HUES48 (cell line): Measurements from ENCODE around the gene OR2AJ1.

Experiments used
- H3K27ac ChIP-seq: one replicate; pipeline ENCODE4 v1.7.0; 2013; ENCODE audit warnings: low read depth, low read length, inconsistent platforms
- H3K27me3 ChIP-seq: 2 replicates; pipeline ENCODE4 v1.6.1; 2013; ENCODE audit warnings: mild to moderate bottlenecking, low read length; ENCODE audit not compliant: control insufficient read depth, insufficient read depth
- H3K36me3 ChIP-seq: 2 replicates; pipeline ENCODE4 v1.6.1; 2013; ENCODE audit warnings: low read length; ENCODE audit not compliant: control insufficient read depth, insufficient read depth
- H3K4me1 ChIP-seq: 2 replicates; pipeline ENCODE4 v1.6.1; 2013; ENCODE audit warnings: mild to moderate bottlenecking, low read length; ENCODE audit not compliant: control insufficient read depth, insufficient read depth
- H3K4me3 ChIP-seq: 2 replicates; pipeline ENCODE4 v1.5.1; 2013; ENCODE audit warnings: mild to moderate bottlenecking, low read depth, low read length
- H3K9ac ChIP-seq: 2 replicates; pipeline ENCODE4 v1.6.1; 2013; ENCODE audit warnings: mild to moderate bottlenecking, low read depth, low read length, moderate library complexity
- H3K9me3 ChIP-seq: 2 replicates; pipeline ENCODE4 v1.6.1; 2013; ENCODE audit warnings: low read length; ENCODE audit not compliant: control insufficient read depth, insufficient read depth

The OR2AJ1 gene, protein sequence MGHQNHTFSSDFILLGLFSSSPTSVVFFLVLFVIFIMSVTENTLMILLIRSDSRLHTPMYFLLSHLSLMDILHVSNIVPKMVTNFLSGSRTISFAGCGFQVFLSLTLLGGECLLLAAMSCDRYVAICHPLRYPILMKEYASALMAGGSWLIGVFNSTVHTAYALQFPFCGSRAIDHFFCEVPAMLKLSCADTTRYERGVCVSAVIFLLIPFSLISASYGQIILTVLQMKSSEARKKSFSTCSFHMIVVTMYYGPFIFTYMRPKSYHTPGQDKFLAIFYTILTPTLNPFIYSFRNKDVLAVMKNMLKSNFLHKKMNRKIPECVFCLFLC

DNA sequence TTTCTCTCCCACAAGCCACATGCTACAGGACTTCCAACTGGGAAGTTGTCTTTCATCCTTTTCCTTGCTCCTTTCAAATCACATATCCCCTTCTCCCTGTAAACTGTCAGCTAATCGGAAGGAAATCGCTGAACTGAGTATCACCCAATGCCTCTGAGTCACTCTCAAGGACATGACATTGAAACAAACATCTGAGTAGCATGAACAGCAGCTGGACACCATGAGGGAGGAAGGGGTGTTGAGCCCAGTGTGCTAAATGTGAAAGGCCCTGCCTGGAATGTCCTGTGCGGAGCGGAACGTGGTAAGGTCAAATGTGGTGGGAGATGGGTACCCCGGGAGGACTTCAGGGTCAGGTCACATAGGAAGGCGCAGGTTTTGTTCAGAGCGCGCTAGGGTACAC, at the start of gene OR2AJ1:
Gene OR2AJ1, plus strand, starts transcription at position 22 of the 400 bp plus-strand sequence. CDS start 8,880 bp downstream, outside the sequence.
- Histone ChIP-seq H3K27me3 (no peaks in the 10 kb centered on the region), H3K9ac (no peak within 1 kb of the TSS), H3K4me1 (no peaks in the 10 kb centered on the region), H3K36me3 (no peaks in the 10 kb centered on the region), H3K4me3 (no peak within 1 kb of the TSS), H3K27ac (no peak within 1 kb of the TSS), H3K9me3 (peaks cover 81% of the 10 kb centered on the region)

DNA sequence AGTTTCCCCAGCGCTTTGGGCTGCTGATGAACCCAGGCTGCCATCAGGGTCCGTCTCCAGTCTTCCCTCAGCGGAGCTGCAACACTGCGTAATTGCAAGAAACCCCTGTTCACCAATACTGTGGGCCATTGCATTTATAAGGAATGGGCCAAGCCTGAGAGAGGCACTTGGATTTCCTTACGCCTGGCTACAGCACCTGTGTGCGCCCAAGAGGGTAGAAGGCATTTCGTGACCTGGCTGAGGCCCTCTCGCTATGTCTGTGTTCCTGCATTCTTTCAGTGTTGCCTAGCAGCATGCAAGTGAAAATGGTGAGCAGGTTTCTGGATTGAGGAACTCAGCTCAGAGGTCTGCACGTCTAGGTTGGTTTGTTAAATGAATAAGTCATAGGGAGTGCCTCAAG, 41.3 kb upstream of the OR2AJ1 start:
- Histone ChIP-seq H3K36me3 (no peaks in the 10 kb centered on the region), H3K9me3 (peaks cover 33% of the 10 kb centered on the region), H3K4me1 (no peaks in the 10 kb centered on the region), H3K9ac (no peak overlapping the region), H3K27ac (no peak overlapping the region), H3K4me3 (no peak overlapping the region), H3K27me3 (no peaks in the 10 kb centered on the region)

GRCh38 chr1:247884797-247885413, 39.8 kb upstream of the OR2AJ1 start:
- peaks cover 22% of the 10 kb centered on the region for H3K9me3 ChIP-seq
- H3K27ac ChIP-seq = no peak overlapping the region
- H3K36me3 ChIP-seq = no peaks in the 10 kb centered on the region
- H3K27me3 ChIP-seq = no peaks in the 10 kb centered on the region
- H3K4me3 ChIP-seq = no peak overlapping the region
- no peak overlapping the region for H3K9ac ChIP-seq
- no peaks in the 10 kb centered on the region for H3K4me1 ChIP-seq

- Histone ChIP-seq H3K4me3 (no peak within 1 kb of the TSS), H3K9ac (no peak within 1 kb of the TSS), H3K27ac (no peak within 1 kb of the TSS), H3K4me1 (no peaks in the 10 kb centered on the region), H3K27me3 (no peaks in the 10 kb centered on the region), H3K36me3 (no peaks in the 10 kb centered on the region), H3K9me3 (peaks cover 27% of the 10 kb centered on the region)
These were observed 29.5 kb upstream of the OR2AJ1 start, which contains the start of gene OR2W3 for GRCh38 chr1:247895163-247895637. Gene OR2W3 (plus strand): TSS chr1:247895587. CDS start chr1:247895587, 0 bp downstream.

GRCh38 chr1:247895976-247896375, 28.7 kb upstream of the OR2AJ1 start:
- no peak overlapping the region for H3K9ac ChIP-seq
- peaks cover 27% of the 10 kb centered on the region for H3K9me3 ChIP-seq

DNA sequence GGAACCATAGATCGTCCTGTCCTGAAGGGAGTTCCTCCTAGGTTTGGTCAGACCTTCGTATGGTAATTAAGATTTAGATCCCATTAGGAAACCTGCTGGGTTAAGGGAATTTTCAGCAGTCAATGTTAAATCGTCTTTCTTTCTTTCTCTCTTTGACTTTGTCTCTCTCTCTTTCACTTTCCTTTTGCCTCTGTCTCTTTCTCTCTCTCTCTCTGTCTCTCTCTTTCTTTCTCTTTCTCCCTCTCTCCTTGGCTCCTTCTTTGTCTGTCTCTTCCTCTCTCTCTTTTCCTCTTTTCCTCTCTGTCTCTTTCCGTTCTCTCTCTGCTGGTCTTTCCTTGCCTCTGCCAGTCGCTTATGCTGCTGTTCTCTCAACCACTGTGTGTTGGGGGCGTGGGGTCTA, 20.6 kb upstream of the OR2AJ1 start:
- no peaks in the 10 kb centered on the region for H3K27me3 ChIP-seq
- no peak overlapping the region for H3K4me3 ChIP-seq
- no peaks in the 10 kb centered on the region for H3K4me1 ChIP-seq
- H3K27ac ChIP-seq = no peak overlapping the region
- no peaks in the 10 kb centered on the region for H3K36me3 ChIP-seq
- peaks cover 33% of the 10 kb centered on the region for H3K9me3 ChIP-seq
- H3K9ac ChIP-seq = no peak overlapping the region

More at GRCh38 chr1:247895976-247896375, 28.7 kb upstream of the OR2AJ1 start:
- H3K4me3 ChIP-seq = no peak overlapping the region
- H3K36me3 ChIP-seq = no peaks in the 10 kb centered on the region
- no peak overlapping the region for H3K27ac ChIP-seq
- H3K27me3 ChIP-seq = no peaks in the 10 kb centered on the region
- no peaks in the 10 kb centered on the region for H3K4me1 ChIP-seq

GRCh38 chr1:247905181-247905580, 19.5 kb upstream of the OR2AJ1 start:
- no peaks in the 10 kb centered on the region for H3K36me3 ChIP-seq
- H3K9ac ChIP-seq = no peak overlapping the region
- H3K4me3 ChIP-seq = no peak overlapping the region
- peaks cover 37% of the 10 kb centered on the region for H3K9me3 ChIP-seq
- no peak overlapping the region for H3K27ac ChIP-seq
- H3K4me1 ChIP-seq = no peaks in the 10 kb centered on the region
- no peaks in the 10 kb centered on the region for H3K27me3 ChIP-seq

DNA sequence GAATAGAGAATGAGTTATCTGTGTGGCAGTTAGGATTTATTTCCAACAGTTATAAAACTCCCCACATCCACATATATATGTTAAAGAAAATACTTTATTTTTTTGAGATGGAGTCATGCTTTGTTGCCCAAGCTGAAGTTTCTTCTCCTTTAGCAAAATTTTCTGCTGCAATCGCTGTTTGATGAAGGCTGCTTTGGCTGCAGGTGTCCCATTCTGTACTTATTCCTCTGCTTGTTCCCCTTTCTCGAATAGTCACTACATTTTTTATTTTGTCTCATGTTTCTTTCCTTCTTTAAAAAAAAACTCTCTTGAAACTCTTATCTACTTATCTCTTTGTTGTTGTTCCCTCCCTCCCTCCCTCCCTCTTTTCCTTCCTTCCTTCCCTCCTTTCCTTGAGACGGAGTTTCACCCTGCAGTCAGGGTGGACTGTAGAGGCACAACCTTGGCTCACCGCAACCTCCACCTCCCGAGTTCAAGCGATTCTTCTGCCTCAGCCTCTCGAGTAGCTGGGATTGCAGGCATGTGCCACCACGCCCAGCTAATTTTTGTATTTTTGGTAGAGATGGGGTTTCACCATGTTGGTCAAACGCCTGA, 18.7 kb upstream of the OR2AJ1 start:
- H3K36me3 ChIP-seq = no peaks in the 10 kb centered on the region
- H3K27ac ChIP-seq = no peak overlapping the region
- H3K27me3 ChIP-seq = no peaks in the 10 kb centered on the region
- no peak overlapping the region for H3K4me3 ChIP-seq
- no peak overlapping the region for H3K9ac ChIP-seq
- H3K4me1 ChIP-seq = no peaks in the 10 kb centered on the region
- H3K9me3 ChIP-seq = peaks cover 45% of the 10 kb centered on the region

DNA sequence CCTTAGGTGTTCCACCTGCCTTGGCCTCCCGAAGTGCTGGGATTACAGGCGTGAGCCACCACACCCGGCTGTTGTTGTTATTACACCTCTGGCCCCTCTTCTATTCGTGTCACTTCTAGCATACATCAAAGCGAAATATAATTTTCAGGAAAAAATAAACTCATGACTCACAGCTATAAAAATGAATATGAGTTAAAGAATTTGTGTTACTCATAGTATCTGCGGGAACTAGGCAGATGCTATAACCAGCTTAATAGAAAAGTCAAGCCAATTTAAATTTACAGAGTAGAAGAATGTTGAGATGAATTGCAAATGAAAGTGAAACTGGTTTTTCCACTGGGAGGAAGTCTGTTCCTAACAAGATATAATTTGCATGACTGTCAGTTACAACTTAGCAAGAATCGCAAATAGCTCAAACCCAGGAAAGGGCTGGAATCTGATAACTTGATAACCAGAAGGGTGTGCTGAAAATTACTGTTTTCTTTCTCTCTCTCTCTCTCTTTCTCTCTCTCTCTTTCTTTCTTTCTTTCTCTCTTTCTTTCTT, 18.1 kb upstream of the OR2AJ1 start:
- Histone ChIP-seq H3K27ac (no peak overlapping the region), H3K36me3 (no peaks in the 10 kb centered on the region), H3K9ac (no peak overlapping the region), H3K4me1 (no peaks in the 10 kb centered on the region), H3K27me3 (no peaks in the 10 kb centered on the region), H3K4me3 (no peak overlapping the region), H3K9me3 (peaks cover 51% of the 10 kb centered on the region)

- no peak overlapping the region; the same call in 1 of the 2 replicates for H3K4me3 ChIP-seq
- H3K9me3 ChIP-seq = peaks cover 59% of the 10 kb centered on the region
- H3K27ac ChIP-seq = no peak overlapping the region
- H3K36me3 ChIP-seq = no peaks in the 10 kb centered on the region
- no peaks in the 10 kb centered on the region for H3K27me3 ChIP-seq
- H3K4me1 ChIP-seq = no peaks in the 10 kb centered on the region
- no peak overlapping the region for H3K9ac ChIP-seq
These were observed 15.9 kb upstream of the OR2AJ1 start for GRCh38 chr1:247908766-247909165.

DNA sequence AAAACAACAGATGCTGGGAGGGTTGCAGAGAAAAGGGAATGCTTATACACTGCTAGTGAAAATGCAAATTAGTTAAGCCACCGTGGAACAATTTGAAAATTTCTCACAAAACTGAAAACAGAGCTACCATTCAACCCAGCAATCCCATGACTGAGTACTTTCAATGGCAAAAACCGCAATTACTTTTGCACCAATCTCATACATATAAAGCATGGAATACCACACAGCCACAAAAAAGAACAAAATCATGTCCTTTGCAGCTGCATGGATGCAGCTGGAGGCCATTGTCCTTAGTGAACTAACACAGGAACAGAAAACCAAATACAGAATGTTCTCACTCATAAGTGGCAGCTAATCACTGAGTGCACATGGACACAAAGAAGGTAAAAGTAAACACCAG, 10.9 kb upstream of the OR2AJ1 start:
- Histone ChIP-seq H3K36me3 (no peaks in the 10 kb centered on the region), H3K27me3 (no peaks in the 10 kb centered on the region), H3K4me1 (no peaks in the 10 kb centered on the region), H3K4me3 (no peak overlapping the region), H3K9me3 (peaks cover 75% of the 10 kb centered on the region), H3K27ac (no peak overlapping the region), H3K9ac (no peak overlapping the region)
